Measurements from ENCODE around the gene KCNAB1.

KCNAB1 gene

GRCh38 chr3:156449710-156450574, 329.6 kb downstream of the KCNAB1 start:
- DNase-seq (ENCODE audit: low read depth in 2 of 2) = no peak

DNA sequence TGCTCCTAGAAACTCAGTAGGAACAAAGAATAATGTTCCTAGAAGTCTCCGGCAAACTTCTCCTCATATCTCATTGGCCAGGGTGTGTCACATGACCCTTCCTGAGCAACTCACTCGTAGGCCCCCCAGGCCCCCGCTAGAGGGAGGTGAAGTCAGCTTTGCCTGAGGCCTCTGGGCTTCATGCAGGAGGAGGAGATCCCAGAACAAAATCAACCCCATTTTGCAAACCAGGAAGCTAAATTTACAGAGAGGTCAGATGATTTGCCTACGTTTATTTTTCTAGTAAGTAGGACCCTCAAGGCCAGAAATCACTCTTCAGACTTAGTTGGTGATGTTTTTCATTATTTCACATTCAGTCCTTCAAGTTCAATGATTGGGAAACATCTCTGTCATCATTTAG, 335.5 kb downstream of the KCNAB1 start:
- no peak for DNase-seq (ENCODE audit: low read depth in 2 of 2)

GRCh38 chr3:156456771-156457224, 336.4 kb downstream of the KCNAB1 start:
- DNase-seq (ENCODE audit: low read depth in 2 of 2) = no peak

DNA sequence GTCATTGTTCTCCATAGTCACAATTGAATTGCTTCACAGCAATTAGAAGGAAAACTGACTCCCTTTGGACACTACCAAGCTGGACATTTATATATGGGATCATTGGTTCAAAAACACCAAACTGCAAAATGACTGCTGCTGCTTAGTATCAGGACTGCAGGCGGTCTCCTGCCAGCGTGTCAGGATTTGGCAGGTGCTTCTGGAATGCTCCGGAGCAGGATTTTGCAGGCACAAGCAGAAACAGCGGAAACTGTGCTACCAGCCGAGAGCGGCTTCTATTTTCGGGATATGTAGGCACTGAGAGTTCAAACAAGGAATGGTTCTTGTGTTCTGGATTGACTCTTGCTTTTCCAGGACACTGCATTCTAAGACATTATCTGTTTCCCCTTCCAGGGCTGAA, 339.1 kb downstream of the KCNAB1 start:
- DNase-seq (ENCODE audit: low read depth in 2 of 2) = no peak

DNA sequence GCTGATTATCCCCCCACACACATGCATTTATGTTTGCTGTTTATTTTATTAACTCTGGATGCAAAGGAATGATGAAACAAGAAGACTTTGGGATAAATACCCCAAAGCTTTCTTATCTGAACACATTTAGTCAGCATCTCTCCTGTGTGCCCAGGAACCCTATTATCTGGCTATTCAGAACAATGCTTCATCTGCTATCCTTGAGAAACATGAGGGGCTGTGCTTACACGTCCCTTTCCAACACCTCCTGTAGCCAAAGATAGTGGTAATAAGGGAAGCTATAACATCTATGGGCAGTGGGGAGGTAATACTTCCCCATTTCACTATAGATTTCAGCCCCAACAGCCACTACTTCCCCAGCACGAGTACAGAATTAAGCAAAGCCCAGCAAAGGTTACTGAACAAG, 339.8 kb downstream of the KCNAB1 start:
- DNase-seq (ENCODE audit: low read depth in 2 of 2) = no peak

- DNase-seq (ENCODE audit: low read depth in 2 of 2) = no peak
Observed at GRCh38 chr3:156461889-156462288, 341.5 kb downstream of the KCNAB1 start.

GRCh38 chr3:156463123-156463522, 342.7 kb downstream of the KCNAB1 start:
- no peak for DNase-seq (ENCODE audit: low read depth in 2 of 2)

- DNase-seq (ENCODE audit: low read depth in 2 of 2) = no peak
Observed at GRCh38 chr3:156465194-156465593, 344.8 kb downstream of the KCNAB1 start.

DNA sequence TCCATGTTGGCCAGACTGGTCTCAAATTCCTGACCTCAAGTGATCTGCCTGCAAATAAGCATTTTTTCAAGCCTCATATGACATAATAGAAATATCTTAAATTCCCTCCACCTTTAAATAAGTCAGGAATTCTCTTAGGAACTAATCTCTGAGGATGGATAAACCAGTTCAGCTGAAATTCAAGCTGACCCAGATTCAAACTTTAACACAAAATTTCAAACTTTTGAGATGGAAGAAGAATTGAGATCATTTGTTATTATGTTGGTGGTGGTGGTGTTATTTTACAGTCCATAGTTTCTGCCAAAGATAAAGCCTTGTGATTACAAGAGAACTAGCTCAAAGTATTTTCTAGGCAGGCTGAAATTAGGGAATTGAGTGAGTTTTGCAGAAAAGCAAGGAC, 349.1 kb downstream of the KCNAB1 start:
- DNase-seq (ENCODE audit: low read depth in 2 of 2) = no peak

- no peak for DNase-seq (ENCODE audit: low read depth in 2 of 2)
Observed at GRCh38 chr3:156471431-156471830, 351.1 kb downstream of the KCNAB1 start.

GRCh38 chr3:156472150-156472549, 351.8 kb downstream of the KCNAB1 start:
- DNase-seq (ENCODE audit: low read depth in 2 of 2) = no peak

DNA sequence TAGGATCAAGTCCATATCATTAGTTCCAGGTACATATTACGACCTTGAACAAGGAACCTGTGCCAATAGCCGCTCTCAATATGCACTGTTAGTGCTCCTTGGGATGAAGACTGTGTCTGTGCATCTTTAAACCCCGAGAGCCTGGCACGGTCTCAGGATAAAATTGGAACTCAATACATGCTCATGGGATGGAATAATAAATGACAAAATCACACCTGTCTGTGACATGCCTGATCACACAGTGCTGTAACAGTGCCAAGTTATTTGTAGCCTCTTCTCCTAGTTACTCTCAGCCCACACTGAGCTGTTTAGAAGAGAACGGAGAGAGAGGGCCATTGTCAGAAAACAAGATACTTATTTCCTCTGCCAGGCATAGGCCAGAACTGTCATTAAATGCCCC, 352.3 kb downstream of the KCNAB1 start:
- no peak for DNase-seq (ENCODE audit: low read depth in 2 of 2)

DNA sequence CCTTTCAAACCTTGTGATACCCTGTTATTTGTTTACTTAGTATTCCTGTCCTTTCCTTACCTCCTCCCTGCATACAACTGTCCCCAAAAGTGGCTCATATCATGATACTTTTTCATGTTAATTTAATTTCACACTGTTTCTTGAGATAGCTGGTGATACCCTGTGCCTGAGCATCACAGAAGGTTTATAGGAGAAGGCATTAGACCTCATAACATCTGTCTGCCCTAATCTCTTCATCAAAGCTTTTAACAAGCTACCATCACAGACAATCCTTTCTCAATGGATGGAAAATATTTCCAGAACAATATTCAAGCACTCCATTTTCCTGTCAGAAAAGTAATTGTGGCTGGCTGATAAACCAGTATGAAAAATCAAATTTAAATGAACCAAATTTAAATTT, 353.0 kb downstream of the KCNAB1 start:
- DNase-seq (ENCODE audit: low read depth in 2 of 2) = no peak

DNA sequence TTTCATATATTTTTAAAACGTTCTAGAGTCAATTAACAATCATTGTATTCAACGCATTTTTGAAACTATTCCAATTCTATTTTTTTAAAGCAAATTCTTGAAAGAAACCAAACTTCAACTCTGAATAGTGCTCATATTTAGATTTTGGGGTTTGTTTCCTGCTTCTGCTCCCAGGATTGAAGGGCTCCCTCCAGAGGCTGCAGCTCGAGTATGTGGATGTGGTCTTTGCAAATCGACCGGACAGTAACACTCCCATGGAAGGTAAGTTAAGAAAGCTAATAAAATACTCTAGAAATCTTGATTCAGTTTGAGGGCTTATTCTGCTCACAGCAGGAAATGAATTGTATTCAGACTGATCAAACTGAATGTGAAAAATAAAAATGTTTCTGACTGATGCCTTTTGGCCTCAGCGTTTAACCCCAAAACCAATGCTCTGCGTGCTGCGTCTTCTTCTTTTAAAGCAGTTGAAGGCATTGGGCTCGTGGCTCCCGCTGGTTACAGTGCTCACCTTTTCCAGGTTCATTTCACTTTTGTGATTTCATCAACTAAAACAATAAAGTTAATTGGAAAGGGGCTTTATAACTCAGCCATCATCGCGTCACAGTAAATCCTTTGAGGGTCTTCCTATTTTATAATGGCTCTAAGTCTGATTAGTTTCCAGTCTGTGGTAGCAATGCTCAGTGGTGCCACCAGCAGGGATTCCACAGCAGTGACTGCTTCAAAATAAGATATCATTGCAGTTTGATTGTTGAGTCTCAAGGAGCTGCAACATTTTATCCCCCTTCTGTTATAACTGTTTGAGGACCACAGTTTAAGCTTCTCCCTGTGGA, 354.4 kb downstream of the KCNAB1 start:
- DNase-seq (ENCODE audit: low read depth in 2 of 2) = no peak

GRCh38 chr3:156477323-156477722, 356.9 kb downstream of the KCNAB1 start:
- DNase-seq (ENCODE audit: low read depth in 2 of 2) = no peak

DNA sequence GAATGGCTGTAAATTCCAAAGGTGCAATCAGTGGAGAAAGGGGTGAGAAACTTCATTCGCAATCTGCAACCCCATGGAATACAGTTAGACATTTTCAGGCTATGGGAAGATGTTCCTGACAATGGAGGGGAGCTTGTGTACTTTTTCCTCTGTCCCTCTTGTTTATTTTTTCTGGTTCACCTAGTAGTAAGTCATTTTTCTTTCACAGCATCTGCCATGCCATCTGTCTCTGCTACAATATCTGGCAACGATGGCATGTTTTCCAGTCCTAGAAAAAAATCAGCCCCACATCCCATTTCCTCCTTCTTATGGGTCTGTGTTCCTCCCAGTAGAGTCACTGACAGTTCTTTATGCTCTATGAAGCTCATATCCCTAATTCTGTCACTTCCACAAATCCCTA, 358.5 kb downstream of the KCNAB1 start:
- DNase-seq (ENCODE audit: low read depth in 2 of 2) = no peak

- no peak for DNase-seq (ENCODE audit: low read depth in 2 of 2)
Observed at GRCh38 chr3:156479604-156480003, 359.2 kb downstream of the KCNAB1 start.

DNA sequence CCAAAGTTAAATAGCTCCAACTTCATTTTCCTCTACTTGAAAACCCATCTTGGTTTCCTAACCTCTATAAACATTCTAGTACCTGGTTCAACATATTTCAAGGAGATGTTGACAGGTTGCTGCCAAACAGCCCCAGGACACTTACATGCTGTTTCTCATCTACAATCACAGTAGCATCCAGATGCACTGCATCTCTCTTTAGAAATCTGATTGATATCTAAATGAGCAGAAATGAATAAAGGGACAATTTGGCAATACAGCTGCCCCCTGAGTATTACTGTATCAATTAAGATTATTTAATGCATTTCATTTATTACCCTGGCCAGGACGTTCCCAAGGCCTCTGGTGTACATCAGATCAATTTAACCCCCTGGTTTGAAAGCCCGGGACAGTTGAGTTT, 360.6 kb downstream of the KCNAB1 start:
- no peak for DNase-seq (ENCODE audit: low read depth in 2 of 2)

GRCh38 chr3:156483002-156483401, 362.6 kb downstream of the KCNAB1 start:
- DNase-seq (ENCODE audit: low read depth in 2 of 2) = no peak

DNA sequence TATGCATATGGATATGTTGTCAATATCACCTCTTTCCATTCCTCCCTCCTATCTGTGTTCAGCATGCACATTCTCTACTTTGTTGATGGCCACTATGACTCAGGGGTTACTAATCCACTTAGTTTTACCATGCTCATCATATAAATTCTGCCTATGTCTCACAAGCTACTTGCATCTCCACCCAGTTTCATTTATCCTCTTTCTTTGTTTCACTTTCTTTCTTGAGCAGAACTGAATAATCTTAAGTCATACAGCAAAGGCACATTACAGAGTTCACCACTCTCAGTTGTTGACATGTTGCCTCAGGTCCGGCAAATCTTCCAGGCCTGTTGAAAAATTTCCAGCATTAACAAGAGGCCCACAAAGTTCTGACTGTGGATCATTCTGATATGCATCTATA, 363.0 kb downstream of the KCNAB1 start:
- DNase-seq (ENCODE audit: low read depth in 2 of 2) = no peak

DNA sequence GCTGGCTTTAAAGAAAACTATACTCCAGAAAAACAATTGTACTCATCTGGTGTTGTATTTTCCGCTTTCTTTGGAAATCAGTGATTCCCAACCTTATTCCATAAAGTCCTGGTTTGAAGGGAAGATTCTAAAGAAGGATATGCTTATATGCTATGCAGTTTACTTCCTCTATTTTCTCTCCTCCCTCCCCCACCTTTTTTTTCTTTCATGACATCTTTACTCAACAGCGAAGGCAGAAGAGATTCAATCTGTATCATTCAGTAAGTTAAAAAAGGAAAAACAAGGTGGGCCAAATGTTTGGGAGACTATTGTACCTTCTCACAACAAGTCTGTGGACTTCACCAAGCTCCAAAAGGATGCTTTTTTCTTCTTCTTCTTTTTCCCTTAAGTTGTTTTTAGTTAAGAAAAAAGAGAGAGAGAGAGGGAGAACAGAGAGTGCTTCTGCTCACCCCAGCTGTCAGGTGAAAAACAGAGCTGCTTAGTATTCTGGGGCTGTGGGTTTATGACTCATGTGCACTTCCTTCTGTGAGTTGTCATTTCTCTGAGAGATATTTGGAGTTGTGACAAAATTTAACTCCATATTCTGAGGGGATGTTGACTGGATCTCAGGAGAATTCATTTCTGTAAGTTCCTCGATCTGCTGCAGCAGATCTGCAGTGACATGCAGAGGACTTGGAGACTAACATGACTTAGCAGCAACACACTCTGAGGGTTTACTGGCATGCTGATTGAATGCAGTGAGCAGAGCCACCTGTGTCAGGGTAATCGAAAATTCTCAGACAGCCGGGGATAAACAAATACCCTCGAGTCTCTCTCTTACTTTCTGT, 363.8 kb downstream of the KCNAB1 start:
- no peak for DNase-seq (ENCODE audit: low read depth in 2 of 2)

- no peak for DNase-seq (ENCODE audit: low read depth in 2 of 2)
Observed at GRCh38 chr3:156488767-156489166, 368.4 kb downstream of the KCNAB1 start.
